Keratinocyte (primary cell): ENCODE results near the gene MAPT. TPM values are rescaled to one million over a fixed set of nuclear protein-coding genes. Genes with fewer than 3 reads are reported as not detected.

ENCODE experiments used
- DNase-seq: peaks from one replicate; pipeline ENCODE4 v3.0.0-alpha.2; 2011; ENCODE audit warnings: low read depth, missing footprints, low spot score
- FAIRE-seq: peaks from 2 replicates; lab custom pipeline; 2011; peaks lifted over from hg19 to GRCh38; lab: Jason Lieb, UNC
- H2AFZ ChIP-seq: 2 replicates; pipeline ENCODE4 v1.6.0; 2012; ENCODE audit warnings: low read length, control low read depth, inconsistent platforms; ENCODE audit not compliant: control insufficient read depth
- H3K27ac ChIP-seq: 2 replicates; pipeline ENCODE4 v1.5.1; 2011; ENCODE audit warnings: low read length; ENCODE audit not compliant: control insufficient read depth, insufficient read depth
- H3K27me3 ChIP-seq: 3 replicates; pipeline ENCODE4 v1.6.0; 2011; ENCODE audit warnings: low read length; ENCODE audit not compliant: control insufficient read depth, insufficient read depth; ENCODE audit errors: extremely low read depth
- H3K36me3 ChIP-seq, 2 experiments: 2 replicates in 1 of 2; 3 replicates in 1 of 2; pipeline ENCODE4 v1.5.1; 2011; ENCODE audit warnings: low read length in 2 of 2, mild to moderate bottlenecking in 1 of 2; ENCODE audit not compliant: control insufficient read depth in 2 of 2, insufficient read depth in 2 of 2; ENCODE audit errors: extremely low read depth in 1 of 2
- H3K4me1 ChIP-seq: 3 replicates; pipeline ENCODE4 v1.5.1; 2011; ENCODE audit warnings: low read length; ENCODE audit not compliant: control insufficient read depth, insufficient read depth; ENCODE audit errors: extremely low read depth
- H3K4me2 ChIP-seq: 3 replicates; pipeline ENCODE4 v1.6.0; 2011; ENCODE audit warnings: low read depth, low read length; ENCODE audit not compliant: control insufficient read depth, insufficient read depth; ENCODE audit errors: extremely low read depth
- H3K4me3 ChIP-seq, 3 experiments: fragments of 200-600 bp in 1 of 3; sonication (generic) in 1 of 3; 2 replicates in 2 of 3; 3 replicates in 1 of 3; pipeline ENCODE4 v1.5.1; 2011 to 2016; ENCODE audit warnings: low read length in 3 of 3, mild to moderate bottlenecking in 3 of 3, control low read depth in 2 of 3, inconsistent platforms in 1 of 3, low read depth in 1 of 3, mixed read lengths in 1 of 3, mixed run types in 1 of 3, moderate library complexity in 1 of 3; ENCODE audit not compliant: control insufficient read depth in 2 of 3, insufficient read depth in 2 of 3; ENCODE audit errors: extremely low read depth in 1 of 3
- H3K79me2 ChIP-seq: 2 replicates; pipeline ENCODE4 v1.6.0; 2012; ENCODE audit warnings: low read length; ENCODE audit not compliant: control insufficient read depth, insufficient read depth
- H3K9ac ChIP-seq: 3 replicates; pipeline ENCODE4 v1.6.0; 2011; ENCODE audit warnings: low read length; ENCODE audit not compliant: control insufficient read depth, insufficient read depth; ENCODE audit errors: extremely low read depth
- H3K9me1 ChIP-seq: 3 replicates; pipeline ENCODE4 v1.6.0; 2011; ENCODE audit warnings: low read length; ENCODE audit not compliant: control insufficient read depth, insufficient read depth; ENCODE audit errors: extremely low read depth
- H3K9me3 ChIP-seq: 2 replicates; pipeline ENCODE4 v1.5.1; 2012; ENCODE audit warnings: low read depth, low read length; ENCODE audit not compliant: control insufficient read depth
- H4K20me1 ChIP-seq: 3 replicates; pipeline ENCODE4 v1.6.0; 2011; ENCODE audit warnings: low read length; ENCODE audit not compliant: control insufficient read depth, insufficient read depth; ENCODE audit errors: extremely low read depth
- EZH2 ChIP-seq: IDR thresholded peaks from one replicate; pipeline ENCODE4 v1.6.1; 2012; ENCODE audit warnings: inconsistent platforms, mild to moderate bottlenecking, low read length, moderate library complexity
- dilution Hi-C: fragments of 300-500 bp; cut with MboI; formaldehyde crosslinking; loops from one replicate; pipeline ENCODE4 v1.7.0; 2020; ENCODE audit warnings: low sequenced_read_pairs; ENCODE audit not compliant: extremely low pct_ligation_motif_present
- polyA plus RNA-seq, 5 experiments: library from polyadenylated mRNA; depleted of rRNA in 3 of 5; stranded (reverse) in 3 of 5; stranded (forward) in 1 of 5; unstranded in 1 of 5; fragments of >200 nt; gene quantifications; 1 replicate in 1 of 5; 2 replicates in 3 of 5; 3 replicates in 1 of 5; pipeline versions ENCODE4 v1.2.1 to v1.2.3, GENCODE V29; 2011 to 2012; ENCODE audit warnings: missing spikeins in 2 of 5, low read depth in 1 of 5, low replicate concordance in 1 of 5
- TF ChIP-seq, protein P1 (sequence below), 3 experiments: IDR thresholded peaks in 1 of 3; conservative IDR thresholded peaks in 1 of 3; optimal IDR thresholded peaks in 1 of 3; 2 replicates in 2 of 3; 3 replicates in 1 of 3; pipeline versions ENCODE3 to v1.5.1; 2011; ENCODE audit warnings: low read length in 3 of 3, mild to moderate bottlenecking in 3 of 3, moderate library complexity in 2 of 3, control low read depth in 1 of 3, inconsistent platforms in 1 of 3; ENCODE audit not compliant: insufficient read depth in 2 of 3; ENCODE audit errors: extremely low read depth in 1 of 3

MAPT gene
- polyA plus RNA-seq, 1 donor (not counting 4 experiments of a cell fraction or from before 2014, with no cell fraction given) = 0.08 TPM

DNA sequence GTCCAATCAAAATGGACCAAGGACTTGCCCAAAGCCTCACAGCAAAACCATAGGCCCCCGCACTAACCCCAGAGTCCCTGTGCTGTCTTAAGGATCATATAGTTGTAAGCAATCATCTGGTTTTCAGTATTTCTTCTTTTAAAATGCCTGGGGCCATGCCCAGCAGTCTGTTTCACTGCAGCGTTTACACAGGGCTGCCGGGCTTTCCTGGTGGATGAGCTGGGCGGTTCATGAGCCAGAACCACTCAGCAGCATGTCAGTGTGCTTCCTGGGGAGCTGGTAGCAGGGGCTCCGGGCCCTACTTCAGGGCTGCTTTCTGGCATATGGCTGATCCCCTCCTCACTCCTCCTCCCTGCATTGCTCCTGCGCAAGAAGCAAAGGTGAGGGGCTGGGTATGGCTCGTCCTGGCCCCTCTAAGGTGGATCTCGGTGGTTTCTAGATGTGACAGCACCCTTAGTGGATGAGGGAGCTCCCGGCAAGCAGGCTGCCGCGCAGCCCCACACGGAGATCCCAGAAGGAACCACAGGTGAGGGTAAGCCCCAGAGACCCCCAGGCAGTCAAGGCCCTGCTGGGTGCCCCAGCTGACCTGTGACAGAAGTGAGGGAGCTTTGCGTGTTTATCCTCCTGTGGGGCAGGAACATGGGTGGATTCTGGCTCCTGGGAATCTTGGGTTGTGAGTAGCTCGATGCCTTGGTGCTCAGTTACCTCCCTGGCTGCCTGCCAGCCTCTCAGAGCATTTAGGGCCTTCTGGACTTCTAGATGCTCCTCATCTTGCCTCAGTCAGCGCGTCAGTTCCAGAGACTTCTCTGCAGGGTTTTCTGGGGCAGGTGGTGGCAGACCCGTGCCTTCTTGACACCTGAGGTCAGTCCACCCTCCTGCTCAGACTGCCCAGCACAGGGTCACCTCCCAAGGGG is 79.8 kb downstream of the MAPT start:
- H3K9ac ChIP-seq = no peak overlapping the region
- H2AFZ ChIP-seq = no peak overlapping the region
- no peaks in the 10 kb centered on the region for H4K20me1 ChIP-seq
- H3K27me3 ChIP-seq = peaks cover 53% of the 10 kb centered on the region
- no peaks in the 10 kb centered on the region for H3K4me1 ChIP-seq
- H3K4me3 ChIP-seq = no peak overlapping the region
- DNase-seq (no peak), FAIRE-seq (no peak)
- TF ChIP-seq EZH2 = no peak
- TF ChIP-seq, protein P1, sequence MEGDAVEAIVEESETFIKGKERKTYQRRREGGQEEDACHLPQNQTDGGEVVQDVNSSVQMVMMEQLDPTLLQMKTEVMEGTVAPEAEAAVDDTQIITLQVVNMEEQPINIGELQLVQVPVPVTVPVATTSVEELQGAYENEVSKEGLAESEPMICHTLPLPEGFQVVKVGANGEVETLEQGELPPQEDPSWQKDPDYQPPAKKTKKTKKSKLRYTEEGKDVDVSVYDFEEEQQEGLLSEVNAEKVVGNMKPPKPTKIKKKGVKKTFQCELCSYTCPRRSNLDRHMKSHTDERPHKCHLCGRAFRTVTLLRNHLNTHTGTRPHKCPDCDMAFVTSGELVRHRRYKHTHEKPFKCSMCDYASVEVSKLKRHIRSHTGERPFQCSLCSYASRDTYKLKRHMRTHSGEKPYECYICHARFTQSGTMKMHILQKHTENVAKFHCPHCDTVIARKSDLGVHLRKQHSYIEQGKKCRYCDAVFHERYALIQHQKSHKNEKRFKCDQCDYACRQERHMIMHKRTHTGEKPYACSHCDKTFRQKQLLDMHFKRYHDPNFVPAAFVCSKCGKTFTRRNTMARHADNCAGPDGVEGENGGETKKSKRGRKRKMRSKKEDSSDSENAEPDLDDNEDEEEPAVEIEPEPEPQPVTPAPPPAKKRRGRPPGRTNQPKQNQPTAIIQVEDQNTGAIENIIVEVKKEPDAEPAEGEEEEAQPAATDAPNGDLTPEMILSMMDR (optimal IDR thresholded peaks at IDR 0.05 in 1 of 3, IDR thresholded peaks at IDR 0.05 in 1 of 3, conservative IDR thresholded peaks at IDR 0.05 in 1 of 3; ENCODE audit: extremely low read depth in 1 of 3, insufficient read depth in 2 of 3, low read length in 3 of 3) = no peak
- no peak overlapping the region for H3K4me2 ChIP-seq
- no peaks in the 10 kb centered on the region for H3K36me3 ChIP-seq
- dilution Hi-C loops = no loop called here
- H3K27ac ChIP-seq = no peak overlapping the region
- H3K79me2 ChIP-seq = no peaks in the 10 kb centered on the region
- no peaks in the 10 kb centered on the region for H3K9me3 ChIP-seq
- no peaks in the 10 kb centered on the region for H3K9me1 ChIP-seq

DNA sequence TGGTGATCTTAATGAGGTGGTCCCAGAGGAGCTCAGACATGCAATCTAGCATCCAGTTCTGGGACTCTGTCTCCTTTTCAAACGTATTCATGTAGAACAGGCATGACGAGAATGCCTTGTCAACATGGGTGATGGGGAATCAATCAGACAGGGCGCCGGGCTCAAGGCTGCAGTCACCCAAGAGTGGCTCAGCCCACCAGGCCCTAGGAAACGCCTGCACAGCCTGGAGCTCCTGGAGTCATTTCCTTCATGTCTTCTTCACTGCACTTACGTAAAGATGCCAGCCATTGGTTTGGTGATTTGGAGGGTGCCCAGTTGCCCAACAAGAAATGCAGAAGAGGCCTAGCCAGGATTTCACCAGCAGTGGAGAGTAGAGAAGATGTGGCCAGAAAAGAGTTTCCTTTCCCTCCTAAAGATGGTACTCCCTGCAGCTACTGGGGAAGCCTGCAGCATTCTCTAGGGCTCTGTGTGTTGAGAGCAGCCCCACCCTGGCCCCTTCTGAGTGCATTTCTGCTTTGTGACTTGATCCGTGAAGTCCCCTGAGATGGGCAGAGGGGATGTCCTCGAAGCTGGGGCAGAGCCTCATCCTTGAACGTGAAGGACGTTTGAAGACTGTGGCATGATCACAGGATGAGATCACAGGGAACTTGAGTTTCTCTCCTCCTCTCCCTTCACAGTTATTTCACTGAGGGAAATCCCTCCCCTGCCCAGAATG is 80.7 kb downstream of the MAPT start:
- Histone ChIP-seq H3K27me3 (peaks cover 53% of the 10 kb centered on the region), H3K9ac (no peak overlapping the region), H3K4me3 (no peak overlapping the region), H3K9me1 (no peaks in the 10 kb centered on the region), H2AFZ (no peak overlapping the region), H3K4me2 (no peak overlapping the region), H3K79me2 (no peaks in the 10 kb centered on the region), H3K36me3 (no peaks in the 10 kb centered on the region), H3K27ac (no peak overlapping the region), H3K4me1 (no peaks in the 10 kb centered on the region), H4K20me1 (no peaks in the 10 kb centered on the region), H3K9me3 (no peaks in the 10 kb centered on the region)
- dilution Hi-C loops = no loop called here
- TF ChIP-seq EZH2 = no peak
- TF ChIP-seq, protein P1 (optimal IDR thresholded peaks at IDR 0.05 in 1 of 3, IDR thresholded peaks at IDR 0.05 in 1 of 3, conservative IDR thresholded peaks at IDR 0.05 in 1 of 3; ENCODE audit: extremely low read depth in 1 of 3, insufficient read depth in 2 of 3, low read length in 3 of 3) = no peak
- no peak for FAIRE-seq
- DNase-seq = no peak
